ENCODE measurements around the gene TOE1. TPM values are rescaled to one million over a fixed set of nuclear protein-coding genes. Genes with fewer than 3 reads are reported as not detected.
"Not testable (repeated sequence)": the region's sequence is repeated elsewhere in the genome, so short reads cannot be mapped to it uniquely, and the experiment has no call there.

TOE1 gene
- polyA plus RNA-seq, 1 donor from 2014 or later: 16.8 TPM

DNA sequence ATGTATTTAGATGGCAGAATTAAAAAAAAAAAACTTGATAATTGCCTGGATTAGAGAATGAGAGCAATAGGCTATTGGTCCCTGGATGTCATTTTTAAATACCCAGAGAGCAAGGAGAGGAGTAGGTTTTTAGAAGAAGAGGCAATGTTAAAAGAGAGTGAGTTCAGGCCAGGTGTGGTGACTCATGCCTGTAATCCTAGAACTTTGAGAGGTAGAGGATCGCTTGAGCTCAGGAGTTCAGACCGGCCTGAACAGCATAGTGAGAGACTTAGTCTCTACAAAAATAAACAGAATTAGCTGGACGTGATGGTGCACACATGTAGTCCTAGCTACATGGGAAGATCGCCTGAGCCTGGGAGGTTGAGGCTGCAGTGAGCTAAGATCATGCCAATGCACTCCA is 16.2 kb downstream of the TOE1 start:
- no peaks in the 10 kb centered on the region for H3K9me3 ChIP-seq (ENCODE audit: low read length)
- no peak overlapping the region for H3K4me3 ChIP-seq (ENCODE audit: low read length)
- H4K20me1 ChIP-seq (ENCODE audit: insufficient read depth): no peaks in the 10 kb centered on the region
- TF ChIP-seq POLR2AphosphoS5 (IDR thresholded peaks at IDR 0.05): no peak
- TF ChIP-seq, protein P1, sequence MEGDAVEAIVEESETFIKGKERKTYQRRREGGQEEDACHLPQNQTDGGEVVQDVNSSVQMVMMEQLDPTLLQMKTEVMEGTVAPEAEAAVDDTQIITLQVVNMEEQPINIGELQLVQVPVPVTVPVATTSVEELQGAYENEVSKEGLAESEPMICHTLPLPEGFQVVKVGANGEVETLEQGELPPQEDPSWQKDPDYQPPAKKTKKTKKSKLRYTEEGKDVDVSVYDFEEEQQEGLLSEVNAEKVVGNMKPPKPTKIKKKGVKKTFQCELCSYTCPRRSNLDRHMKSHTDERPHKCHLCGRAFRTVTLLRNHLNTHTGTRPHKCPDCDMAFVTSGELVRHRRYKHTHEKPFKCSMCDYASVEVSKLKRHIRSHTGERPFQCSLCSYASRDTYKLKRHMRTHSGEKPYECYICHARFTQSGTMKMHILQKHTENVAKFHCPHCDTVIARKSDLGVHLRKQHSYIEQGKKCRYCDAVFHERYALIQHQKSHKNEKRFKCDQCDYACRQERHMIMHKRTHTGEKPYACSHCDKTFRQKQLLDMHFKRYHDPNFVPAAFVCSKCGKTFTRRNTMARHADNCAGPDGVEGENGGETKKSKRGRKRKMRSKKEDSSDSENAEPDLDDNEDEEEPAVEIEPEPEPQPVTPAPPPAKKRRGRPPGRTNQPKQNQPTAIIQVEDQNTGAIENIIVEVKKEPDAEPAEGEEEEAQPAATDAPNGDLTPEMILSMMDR (IDR thresholded peaks at IDR 0.05; ENCODE audit: poor library complexity, severe bottlenecking): no peak
- no peak for TF ChIP-seq SMC3 (conservative IDR thresholded peaks at IDR 0.05; ENCODE audit: poor library complexity)
- TF ChIP-seq, protein P2, sequence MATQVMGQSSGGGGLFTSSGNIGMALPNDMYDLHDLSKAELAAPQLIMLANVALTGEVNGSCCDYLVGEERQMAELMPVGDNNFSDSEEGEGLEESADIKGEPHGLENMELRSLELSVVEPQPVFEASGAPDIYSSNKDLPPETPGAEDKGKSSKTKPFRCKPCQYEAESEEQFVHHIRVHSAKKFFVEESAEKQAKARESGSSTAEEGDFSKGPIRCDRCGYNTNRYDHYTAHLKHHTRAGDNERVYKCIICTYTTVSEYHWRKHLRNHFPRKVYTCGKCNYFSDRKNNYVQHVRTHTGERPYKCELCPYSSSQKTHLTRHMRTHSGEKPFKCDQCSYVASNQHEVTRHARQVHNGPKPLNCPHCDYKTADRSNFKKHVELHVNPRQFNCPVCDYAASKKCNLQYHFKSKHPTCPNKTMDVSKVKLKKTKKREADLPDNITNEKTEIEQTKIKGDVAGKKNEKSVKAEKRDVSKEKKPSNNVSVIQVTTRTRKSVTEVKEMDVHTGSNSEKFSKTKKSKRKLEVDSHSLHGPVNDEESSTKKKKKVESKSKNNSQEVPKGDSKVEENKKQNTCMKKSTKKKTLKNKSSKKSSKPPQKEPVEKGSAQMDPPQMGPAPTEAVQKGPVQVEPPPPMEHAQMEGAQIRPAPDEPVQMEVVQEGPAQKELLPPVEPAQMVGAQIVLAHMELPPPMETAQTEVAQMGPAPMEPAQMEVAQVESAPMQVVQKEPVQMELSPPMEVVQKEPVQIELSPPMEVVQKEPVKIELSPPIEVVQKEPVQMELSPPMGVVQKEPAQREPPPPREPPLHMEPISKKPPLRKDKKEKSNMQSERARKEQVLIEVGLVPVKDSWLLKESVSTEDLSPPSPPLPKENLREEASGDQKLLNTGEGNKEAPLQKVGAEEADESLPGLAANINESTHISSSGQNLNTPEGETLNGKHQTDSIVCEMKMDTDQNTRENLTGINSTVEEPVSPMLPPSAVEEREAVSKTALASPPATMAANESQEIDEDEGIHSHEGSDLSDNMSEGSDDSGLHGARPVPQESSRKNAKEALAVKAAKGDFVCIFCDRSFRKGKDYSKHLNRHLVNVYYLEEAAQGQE (IDR thresholded peaks at IDR 0.05; ENCODE audit: borderline replicate concordance): no peak
- no peak for TF ChIP-seq RAD21 (conservative IDR thresholded peaks at IDR 0.05)
- TF ChIP-seq MXI1 (conservative IDR thresholded peaks at IDR 0.05; ENCODE audit: poor library complexity, severe bottlenecking): no peak
- no peak for TF ChIP-seq EP300 (conservative IDR thresholded peaks at IDR 0.05; ENCODE audit: poor library complexity, severe bottlenecking)
- TF ChIP-seq EZH2 (IDR thresholded peaks at IDR 0.05; ENCODE audit: borderline replicate concordance, insufficient read depth, low read length, poor library complexity, severe bottlenecking): no peak
- no peak overlapping the region for H3K27ac ChIP-seq (ENCODE audit: low read length)
- H2AFZ ChIP-seq (ENCODE audit: low read depth, low read length): no peak overlapping the region
- no peak overlapping the region for H3K4me2 ChIP-seq (ENCODE audit: low read length)
- H3K27me3 ChIP-seq (ENCODE audit: insufficient read depth, low read depth, low read length): no peaks in the 10 kb centered on the region
- no peak overlapping the region for H3K9ac ChIP-seq (ENCODE audit: low read length)
- no peaks in the 10 kb centered on the region for H3F3A ChIP-seq (ENCODE audit: insufficient read depth, low read length, poor library complexity, severe bottlenecking)
- no peaks in the 10 kb centered on the region for H3K79me2 ChIP-seq (replicated peaks; ENCODE audit: insufficient read depth, low read length)
- H3K36me3 ChIP-seq (ENCODE audit: insufficient read depth, low read length): no peaks in the 10 kb centered on the region
- no peaks in the 10 kb centered on the region for H3K9me2 ChIP-seq (ENCODE audit: insufficient read depth, low read length)

DNA sequence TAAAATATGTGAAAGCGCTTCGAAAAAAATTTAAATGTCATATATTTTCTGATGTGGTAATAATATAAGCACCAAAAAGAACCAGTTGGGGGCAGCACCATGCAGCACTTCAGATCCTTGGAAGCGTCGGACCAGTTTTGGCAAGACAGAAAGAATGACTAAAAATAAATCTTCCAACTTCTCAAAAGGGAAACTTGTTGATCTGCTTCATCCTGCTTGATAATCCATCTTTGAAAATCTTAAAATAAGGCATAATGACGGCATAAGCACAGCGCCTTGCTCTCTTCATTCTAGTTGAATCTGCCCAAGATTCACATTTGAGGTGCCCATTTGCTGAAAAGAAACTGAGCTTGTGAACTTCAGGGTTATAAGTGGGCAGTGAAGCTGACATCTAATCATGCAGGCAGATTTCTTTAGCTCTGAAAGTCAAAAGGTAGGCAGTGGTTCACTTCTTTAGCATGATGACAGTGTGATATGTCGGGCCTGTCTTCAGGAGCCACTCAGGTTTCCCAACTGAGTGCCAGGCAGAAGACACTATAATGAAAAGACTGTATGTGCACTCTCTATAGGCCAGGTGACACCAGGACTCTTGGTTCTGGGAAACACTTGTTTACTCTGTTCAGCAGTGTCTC is 20.0 kb downstream of the TOE1 start:
- Histone ChIP-seq H3K9me2 (ENCODE audit: insufficient read depth, low read length) (no peaks in the 10 kb centered on the region), H3K27ac (ENCODE audit: low read length) (no peak overlapping the region), H3K79me2 (replicated peaks; ENCODE audit: insufficient read depth, low read length) (no peaks in the 10 kb centered on the region), H3F3A (ENCODE audit: insufficient read depth, low read length, poor library complexity, severe bottlenecking) (no peaks in the 10 kb centered on the region), H2AFZ (ENCODE audit: low read depth, low read length) (no peak overlapping the region), H3K9me3 (ENCODE audit: low read length) (no peaks in the 10 kb centered on the region), H3K4me3 (ENCODE audit: low read length) (no peak overlapping the region), H3K36me3 (ENCODE audit: insufficient read depth, low read length) (no peaks in the 10 kb centered on the region), H3K27me3 (ENCODE audit: insufficient read depth, low read depth, low read length) (no peaks in the 10 kb centered on the region), H4K20me1 (ENCODE audit: insufficient read depth) (no peaks in the 10 kb centered on the region), H3K4me2 (ENCODE audit: low read length) (no peak overlapping the region), H3K9ac (ENCODE audit: low read length) (no peak overlapping the region)
- TF ChIP-seq RAD21 (conservative IDR thresholded peaks at IDR 0.05): peak; percentile 77
- peak; percentile 74 for TF ChIP-seq SMC3 (conservative IDR thresholded peaks at IDR 0.05; ENCODE audit: poor library complexity)
- TF ChIP-seq POLR2AphosphoS5 (IDR thresholded peaks at IDR 0.05): no peak
- TF ChIP-seq, protein P1 (IDR thresholded peaks at IDR 0.05; ENCODE audit: poor library complexity, severe bottlenecking): peak; percentile 73

DNA sequence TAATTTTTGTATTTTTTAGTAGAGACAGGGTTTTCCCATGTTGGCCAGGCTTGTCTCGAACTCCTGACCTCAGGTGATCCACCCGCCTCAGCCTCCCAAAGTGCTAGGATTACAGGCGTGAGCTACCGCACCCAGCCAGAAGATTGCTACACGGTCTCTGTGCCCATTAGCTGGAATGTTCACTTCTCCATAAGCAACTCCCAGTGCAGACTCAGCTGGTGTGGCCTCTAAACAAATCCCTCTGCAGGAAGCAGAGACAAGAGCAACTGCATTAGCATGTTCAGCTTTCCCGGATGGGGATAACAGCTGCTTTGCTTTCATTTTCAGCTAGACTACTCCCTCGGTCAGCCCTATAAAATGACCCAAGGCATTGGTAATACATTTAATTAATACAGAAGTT is 21.0 kb downstream of the TOE1 start:
- H3K27me3 ChIP-seq (ENCODE audit: insufficient read depth, low read depth, low read length); H3K4me2 ChIP-seq (ENCODE audit: low read length); H2AFZ ChIP-seq (ENCODE audit: low read depth, low read length); H3F3A ChIP-seq (ENCODE audit: insufficient read depth, low read length, poor library complexity, severe bottlenecking); H3K4me3 ChIP-seq (ENCODE audit: low read length); H4K20me1 ChIP-seq (ENCODE audit: insufficient read depth); H3K36me3 ChIP-seq (ENCODE audit: insufficient read depth, low read length); H3K9me2 ChIP-seq (ENCODE audit: insufficient read depth, low read length); H3K9me3 ChIP-seq (ENCODE audit: low read length); H3K79me2 ChIP-seq (replicated peaks; ENCODE audit: insufficient read depth, low read length); H3K27ac ChIP-seq (ENCODE audit: low read length); H3K9ac ChIP-seq (ENCODE audit: low read length): not testable (repeated sequence)

All from neural cell (in vitro differentiated cells).